Astrocyte (in vitro differentiated cells and primary cell): ENCODE results near the gene CMTM7.

Source experiments
- EZH2 ChIP-seq: IDR thresholded peaks from 2 replicates; pipeline ENCODE4 v1.6.1; 2012; ENCODE audit warnings: mild to moderate bottlenecking, low read length, inconsistent platforms; ENCODE audit not compliant: insufficient read depth
- TF ChIP-seq, protein P1 (sequence below): IDR thresholded peaks from 2 replicates; pipeline ENCODE4 v1.5.1; 2011; ENCODE audit warnings: low read depth, mild to moderate bottlenecking, inconsistent platforms, low read length, moderate library complexity; ENCODE audit not compliant: insufficient read depth

DNA sequence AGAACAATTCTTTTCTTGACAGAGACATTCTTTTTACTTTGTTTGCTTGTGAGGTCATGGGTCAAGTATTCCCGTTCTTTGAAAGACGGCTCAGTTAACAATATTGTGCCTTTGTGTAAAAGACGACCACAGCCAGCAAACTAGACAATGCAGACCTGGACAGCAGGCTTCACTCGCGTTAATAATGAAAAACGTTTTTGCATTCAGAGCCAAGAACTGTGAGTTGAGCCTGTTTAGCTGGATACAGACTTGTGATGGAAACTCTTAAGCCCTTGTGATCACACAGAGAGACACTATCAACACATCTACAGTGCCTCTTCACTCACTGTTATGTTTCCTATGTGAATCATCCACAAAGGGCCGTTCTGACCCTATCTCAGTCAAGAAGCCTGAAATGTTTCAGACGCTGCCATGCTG, 37.3 kb upstream of the CMTM7 start:
- TF ChIP-seq, protein P1, sequence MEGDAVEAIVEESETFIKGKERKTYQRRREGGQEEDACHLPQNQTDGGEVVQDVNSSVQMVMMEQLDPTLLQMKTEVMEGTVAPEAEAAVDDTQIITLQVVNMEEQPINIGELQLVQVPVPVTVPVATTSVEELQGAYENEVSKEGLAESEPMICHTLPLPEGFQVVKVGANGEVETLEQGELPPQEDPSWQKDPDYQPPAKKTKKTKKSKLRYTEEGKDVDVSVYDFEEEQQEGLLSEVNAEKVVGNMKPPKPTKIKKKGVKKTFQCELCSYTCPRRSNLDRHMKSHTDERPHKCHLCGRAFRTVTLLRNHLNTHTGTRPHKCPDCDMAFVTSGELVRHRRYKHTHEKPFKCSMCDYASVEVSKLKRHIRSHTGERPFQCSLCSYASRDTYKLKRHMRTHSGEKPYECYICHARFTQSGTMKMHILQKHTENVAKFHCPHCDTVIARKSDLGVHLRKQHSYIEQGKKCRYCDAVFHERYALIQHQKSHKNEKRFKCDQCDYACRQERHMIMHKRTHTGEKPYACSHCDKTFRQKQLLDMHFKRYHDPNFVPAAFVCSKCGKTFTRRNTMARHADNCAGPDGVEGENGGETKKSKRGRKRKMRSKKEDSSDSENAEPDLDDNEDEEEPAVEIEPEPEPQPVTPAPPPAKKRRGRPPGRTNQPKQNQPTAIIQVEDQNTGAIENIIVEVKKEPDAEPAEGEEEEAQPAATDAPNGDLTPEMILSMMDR, result no peak
- no peak for TF ChIP-seq EZH2
